GM19372 (cell line): ENCODE results near the gene RNF13.
"Not testable (repeated sequence)": the region's sequence is repeated elsewhere in the genome, so short reads cannot be mapped to it uniquely, and the experiment has no call there.

Experiments used
- ATAC-seq: cut with Tn5 transposase; IDR thresholded peaks from one replicate; pipeline ENCODE4 v1.9.1; 2021; ENCODE audit warnings: mild to moderate bottlenecking, low read depth, moderate library complexity; ENCODE audit not compliant: unreplicated experiment

Gene RNF13

DNA sequence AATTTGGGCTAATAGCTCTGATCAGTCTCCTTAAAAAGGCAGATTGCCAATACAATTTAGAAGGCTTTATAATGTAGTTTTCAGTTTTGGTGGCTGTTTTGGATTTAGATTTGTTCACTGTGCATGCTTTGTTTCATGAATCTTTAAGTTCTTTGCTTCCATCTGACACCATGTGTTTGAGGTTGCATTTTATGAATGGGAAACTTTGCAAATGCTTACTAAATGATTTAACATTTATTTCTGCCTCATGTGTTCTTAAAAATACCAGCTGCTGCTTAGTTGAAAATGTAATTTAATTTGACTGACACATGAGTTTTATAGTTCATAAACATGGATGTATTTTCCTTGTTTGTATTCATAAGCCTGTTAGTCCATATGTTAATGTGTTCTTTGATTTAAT, 78.6 kb downstream of the RNF13 start:
- no peak for ATAC-seq

DNA sequence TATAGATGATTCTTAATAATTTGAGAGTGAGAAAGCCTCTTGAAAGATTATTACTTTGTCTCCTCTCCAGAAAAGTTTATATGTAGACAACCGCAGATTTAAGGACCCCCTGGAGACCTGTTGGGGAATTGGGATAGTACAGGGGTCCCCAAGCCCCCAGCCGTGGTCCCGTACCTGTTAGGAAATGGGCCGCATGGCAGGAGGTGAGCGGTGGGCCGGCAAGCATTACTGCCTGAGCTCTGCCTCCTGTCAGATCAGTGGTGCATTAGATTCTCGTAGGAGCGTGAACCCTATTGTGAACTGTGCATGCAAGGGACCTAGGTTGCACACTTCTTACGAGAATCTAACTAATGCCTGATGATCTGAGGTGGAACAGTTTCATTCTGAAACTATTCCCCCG, 79.4 kb downstream of the RNF13 start:
- ATAC-seq: no peak

DNA sequence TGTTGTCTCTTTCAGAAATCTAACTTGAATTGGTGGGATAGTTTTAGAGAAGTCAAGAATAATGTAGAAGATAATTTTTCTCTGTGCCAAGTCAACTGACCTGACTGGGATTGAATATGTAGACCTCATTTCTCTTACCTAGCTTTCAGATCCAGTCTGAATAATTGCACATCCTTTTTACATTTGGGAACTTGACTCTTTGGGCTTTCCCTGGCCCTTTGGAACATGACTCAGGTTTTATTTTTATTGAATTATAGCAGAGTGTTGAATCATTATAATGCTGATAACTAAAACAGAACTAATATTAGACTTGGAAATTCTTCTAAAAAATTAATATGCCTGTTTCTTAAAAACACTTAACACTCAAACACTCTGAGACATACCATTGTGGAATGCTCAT, 81.2 kb downstream of the RNF13 start:
- ATAC-seq: no peak

DNA sequence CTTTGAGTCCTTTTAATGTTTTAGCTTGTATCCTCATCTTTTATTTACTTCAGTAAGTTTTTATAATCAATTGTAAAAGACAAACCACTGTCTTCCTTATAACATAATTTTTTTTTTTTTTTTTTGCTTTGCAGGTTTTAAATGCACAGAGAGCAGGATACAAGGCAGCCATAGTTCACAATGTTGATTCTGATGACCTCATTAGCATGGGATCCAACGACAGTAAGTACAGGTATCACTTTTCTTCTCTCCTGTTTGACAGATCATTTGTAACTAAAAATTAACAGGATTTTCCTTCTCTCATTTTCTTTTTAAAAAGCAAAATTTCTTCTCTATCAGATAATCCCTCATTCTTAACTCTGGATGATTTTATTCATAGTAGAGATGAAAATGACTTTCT, 82.3 kb downstream of the RNF13 start:
- no peak for ATAC-seq

DNA sequence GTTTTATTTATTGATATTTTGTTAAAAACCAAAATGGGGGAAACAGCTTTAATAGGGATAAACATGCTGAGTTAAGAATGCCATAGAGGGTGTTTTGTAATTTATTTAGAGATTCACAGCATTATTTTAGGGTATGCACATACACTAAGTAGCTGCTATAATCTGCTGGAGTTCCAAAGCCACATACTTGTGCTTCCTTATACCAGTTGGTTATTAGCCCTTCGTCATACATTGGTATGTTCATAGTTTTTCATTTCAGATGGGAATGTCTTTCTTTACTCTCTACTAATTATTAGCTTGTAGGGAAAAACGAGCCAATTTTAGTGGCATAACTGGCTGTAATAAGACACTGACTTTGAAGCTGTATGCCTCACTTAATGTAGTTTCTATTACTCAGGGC, 82.8 kb downstream of the RNF13 start:
- no peak for ATAC-seq

DNA sequence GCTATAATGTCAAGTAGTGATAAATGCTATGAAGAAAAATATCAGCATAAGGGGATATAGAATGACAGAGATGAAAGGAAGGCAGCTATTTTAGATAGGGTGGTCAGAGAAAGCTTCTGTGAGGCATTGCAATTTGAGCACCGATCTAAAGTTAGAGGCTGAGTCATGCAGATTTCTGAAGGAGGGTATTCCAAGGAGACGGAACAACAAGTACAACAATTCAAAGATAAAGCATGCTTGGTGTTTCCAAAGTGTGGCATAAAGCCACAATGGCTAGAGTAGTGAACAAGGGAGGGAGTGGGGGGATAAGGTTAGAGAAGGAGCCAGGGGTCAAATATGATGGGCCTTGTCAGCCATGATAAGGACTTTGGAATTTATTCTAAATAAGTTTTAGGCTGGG, 85.8 kb downstream of the RNF13 start:
- no peak for ATAC-seq

DNA sequence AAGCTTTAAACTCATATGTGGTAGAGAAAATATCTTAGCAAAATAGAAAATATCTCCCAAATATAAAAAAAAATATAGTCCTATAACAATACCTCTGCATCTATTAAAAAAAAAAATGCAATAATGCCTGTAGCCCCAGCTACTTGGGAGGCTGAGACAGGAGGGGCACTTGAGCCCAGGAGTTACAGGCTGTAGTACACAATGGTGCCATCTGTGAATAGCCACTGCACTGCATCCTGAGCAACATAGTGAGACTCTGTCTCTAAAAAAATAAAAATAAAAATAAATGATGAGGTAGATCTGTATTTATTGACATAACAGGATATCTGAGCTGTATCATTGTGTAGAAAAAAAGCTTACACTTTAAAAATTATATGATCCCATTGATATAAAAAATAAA, 87.3 kb downstream of the RNF13 start:
- ATAC-seq: no peak

DNA sequence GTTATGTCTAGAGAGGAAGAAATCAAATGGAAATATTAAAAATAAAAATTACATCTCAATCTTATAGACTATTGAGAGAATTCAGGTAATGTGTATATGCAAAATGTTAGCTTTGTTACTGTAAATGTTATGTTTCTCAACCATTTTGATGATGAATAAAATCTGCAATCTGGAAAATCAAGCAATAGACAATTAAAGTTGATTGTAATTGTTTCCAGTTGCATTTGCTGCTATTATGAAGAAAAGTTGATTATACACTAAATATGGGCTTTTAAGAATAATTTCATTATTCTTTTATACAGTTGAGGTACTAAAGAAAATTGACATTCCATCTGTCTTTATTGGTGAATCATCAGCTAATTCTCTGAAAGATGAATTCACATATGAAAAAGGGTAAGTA, 88.8 kb downstream of the RNF13 start:
- no peak for ATAC-seq

DNA sequence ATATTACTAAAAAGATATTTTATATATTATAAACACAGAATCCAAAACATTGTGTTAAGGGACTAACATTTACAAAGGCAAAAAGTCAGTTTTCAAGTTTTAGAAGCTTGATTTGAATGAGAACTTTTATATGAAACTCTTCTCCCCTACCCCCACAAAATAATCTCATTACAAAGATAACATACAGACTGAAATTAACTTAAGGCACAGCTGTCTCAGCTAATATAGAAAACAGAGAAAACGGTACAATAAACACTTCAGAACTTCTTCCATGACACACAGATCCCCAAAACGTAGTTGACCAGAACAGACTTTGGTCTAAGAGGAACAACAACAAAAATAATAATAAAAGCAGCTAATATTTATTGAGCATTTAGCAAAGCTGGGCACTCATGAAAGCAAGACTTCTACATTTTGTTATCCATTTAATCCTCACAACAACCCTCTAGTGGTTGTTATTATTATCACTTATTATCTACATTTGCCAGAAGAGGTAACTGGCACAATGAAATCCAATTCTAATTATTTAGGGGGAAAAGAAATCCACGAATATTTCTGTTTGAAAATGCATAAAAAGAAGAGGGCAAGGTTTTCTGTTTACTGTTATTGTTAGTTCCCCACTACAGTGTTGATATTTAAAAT, 89.6 kb downstream of the RNF13 start:
- no peak for ATAC-seq

DNA sequence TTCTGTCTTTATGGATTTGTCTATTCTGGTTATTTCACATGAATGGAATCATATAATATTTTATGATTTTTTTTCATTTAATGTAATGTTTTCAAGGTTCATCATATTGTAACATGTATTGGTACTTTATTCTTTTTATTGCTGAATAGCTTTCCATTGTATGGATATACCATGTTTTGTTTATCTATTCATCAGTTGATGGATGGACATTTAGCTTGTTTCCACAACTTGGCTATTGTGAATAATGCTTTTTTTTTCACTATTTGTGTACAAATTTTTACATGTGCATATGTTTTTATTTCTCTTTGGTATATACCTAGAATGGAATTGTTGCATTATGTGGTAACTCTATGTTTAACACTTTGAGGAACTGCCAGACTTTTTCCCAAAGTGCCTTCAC, 93.0 kb downstream of the RNF13 start:
- ATAC-seq: no peak

DNA sequence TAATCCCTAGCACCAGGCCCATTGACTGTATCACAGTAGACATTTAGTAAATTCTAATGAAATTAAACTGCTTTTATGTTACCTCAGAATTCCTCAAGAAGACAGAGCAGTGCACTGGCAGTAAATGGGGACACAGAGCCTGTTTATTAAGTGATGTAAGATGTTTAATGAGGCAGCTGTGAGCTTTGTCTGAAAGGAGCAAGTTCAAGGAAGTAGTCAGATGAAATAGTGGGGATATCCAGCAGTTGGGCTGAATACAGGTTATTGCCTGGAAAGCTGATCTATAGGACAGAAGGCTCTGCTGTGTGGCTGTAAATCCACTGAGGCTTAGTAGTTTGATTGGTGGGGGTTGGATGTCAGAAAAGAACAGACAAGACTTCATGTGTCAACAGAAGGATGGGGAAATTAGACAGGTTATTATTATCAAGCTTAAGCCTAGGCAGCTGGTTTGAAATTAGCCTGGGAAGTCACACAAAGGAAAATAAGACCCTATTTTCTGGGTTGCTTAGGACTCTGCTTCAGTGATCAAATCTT, 95.5 kb downstream of the RNF13 start:
- ATAC-seq: no peak

DNA sequence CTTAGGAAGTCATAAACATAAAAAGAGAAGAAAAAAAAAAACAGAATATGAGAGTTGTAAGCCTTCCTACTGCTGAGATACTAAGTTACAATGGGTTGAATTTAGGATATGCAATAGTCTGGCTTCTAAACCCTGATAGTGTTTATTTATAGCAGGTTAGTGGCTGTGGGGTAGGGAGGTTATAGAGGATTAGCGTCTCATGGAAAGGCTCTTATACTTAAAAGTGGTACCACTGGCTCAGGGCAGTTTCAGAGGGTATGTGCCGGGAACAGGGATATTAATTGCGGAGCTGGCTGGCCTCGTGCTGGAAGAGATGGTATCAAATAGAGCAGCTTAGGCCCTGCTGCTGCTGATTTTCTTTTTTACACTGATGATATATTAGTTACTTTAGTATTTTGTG, 96.9 kb downstream of the RNF13 start:
- ATAC-seq: no peak

DNA sequence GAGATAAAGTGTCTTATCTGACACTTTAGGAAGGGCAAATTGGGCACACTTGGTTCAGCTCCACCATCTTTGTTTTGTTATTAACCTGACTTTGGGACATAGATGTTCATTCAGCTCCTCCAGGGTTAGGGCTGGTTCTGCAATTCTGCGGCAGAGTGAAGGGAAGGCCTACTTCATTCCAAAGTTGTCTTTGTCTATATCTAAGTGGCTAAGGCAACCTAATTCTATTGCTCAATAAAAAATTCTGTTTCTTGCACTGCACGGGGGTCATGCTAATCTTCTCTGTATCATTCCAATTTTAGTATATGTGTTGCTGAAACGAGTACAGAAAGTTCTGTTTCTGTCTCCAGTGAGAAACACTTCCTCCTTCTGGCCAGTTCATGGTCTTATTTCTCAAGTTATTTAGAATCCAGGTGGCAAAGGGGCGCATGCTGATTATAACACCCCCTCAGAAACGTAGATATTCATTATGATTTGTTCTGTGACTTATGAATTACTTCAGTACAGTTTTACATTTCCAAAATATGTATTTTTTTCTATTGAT, 104.2 kb downstream of the RNF13 start:
- ATAC-seq: no peak

DNA sequence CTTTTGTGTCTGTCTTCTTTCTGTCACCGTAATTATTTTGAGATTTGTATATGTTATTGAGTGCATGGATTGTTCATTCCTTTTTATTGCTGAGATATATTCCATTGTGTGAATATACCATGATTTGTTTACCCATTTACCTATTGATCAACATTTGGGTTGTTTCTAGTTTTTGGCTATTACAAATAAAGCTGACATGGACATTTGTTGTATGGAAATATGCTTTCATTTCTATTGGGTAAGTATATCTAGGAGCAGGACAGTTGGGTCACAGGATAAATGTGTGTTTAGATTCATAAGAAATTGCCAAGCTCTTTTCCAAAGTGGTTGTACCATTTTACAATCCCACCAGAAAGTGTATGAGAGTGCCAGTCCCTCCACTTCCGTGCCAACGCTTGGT, 106.5 kb downstream of the RNF13 start:
- no peak for ATAC-seq

DNA sequence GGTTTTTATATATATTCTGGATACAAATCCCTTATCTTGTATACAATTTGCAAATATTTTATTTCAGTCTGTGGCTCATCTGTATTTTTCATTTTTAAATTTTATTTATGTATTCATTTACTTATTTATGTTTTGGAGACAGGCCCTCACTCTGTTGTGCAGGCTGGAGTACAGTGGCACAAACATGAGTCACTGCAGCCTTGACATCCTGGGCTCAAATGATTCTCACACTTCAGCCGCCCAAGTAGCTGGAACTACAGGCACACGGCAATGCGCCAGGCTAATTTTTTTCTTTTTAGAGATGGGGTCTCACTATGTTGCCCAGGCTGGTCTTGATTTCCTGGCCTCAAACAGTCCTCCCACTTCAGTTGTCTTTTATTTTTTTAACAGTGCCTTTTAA, 107.1 kb downstream of the RNF13 start:
- no peak for ATAC-seq

DNA sequence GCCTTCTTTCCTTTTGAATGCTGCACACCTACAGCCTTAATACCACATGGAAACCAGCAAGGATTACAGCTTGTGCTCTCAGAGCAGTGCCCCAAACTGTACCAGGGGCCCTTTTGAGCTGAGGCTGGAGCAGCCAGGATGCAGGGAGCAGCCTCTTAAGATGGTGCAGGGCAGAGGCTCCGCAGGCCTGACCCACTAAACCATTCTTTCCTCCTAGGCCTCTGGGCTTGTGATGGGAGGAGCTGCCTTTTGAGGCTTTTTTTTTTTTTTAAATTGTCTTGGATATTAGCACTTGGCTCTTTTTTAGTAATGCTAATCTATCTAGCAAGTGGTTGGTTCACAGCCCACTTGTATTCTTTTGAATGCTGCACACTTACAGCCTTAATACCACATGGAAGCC, 120.0 kb downstream of the RNF13 start:
- ATAC-seq: no peak

DNA sequence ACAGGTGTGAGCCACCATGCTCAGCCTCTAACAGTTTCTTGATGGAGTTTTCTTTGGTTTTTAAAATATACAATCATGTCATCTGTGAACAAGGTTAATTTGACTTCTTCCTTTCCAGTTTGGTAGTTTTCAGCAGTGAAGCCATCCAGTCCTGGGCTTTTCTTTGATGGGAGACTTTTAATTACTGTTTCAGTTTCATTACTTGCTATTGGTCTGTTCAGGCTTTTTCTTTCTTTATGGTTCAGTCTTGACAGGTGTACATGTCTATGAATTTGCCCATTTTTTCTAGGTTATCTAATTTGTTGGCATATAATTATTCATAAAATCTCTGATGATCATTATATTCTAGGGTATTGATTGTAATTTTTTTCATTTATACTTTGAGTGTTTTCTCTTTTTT, 120.8 kb downstream of the RNF13 start:
- no peak for ATAC-seq

DNA sequence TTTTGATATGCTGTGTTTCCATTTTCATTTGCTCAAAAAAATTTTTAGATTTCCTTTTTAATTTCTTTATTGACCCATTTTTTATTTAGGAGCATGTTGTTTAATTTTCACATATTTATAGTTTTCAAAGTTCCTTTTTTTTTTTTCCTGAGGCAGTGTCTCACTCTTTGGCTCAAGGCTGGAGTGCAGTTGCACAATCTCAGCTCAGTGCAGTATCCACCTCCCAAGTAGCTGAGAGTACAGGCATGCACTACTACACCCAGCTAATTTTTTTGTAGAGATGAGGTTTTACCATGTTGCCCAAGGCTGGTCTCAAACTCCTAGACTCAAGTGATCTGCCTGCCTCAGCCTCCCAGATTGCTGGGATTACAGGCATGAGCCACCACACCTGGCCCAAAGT, 121.5 kb downstream of the RNF13 start:
- ATAC-seq: no peak

DNA sequence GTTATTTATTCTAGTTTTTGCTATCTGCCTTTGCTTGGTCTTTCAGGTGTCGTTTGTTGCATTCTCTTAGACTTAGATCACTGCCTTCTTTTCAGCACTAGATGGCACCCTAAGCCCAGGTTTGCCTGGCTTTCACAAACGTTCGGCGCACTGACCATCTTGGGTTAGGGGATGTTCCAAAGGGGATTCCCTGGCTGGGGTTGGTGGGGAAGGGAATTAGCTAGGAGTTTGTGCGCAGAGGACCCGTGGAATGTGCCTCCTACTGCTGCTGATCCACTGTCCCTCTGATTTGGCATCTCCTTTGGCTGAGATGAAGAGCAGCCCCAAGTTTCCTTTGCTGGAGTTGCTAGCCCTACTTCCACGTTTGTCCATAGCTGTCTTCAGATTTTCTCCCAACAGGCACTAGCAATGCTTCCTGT, 123.8 kb downstream of the RNF13 start:
- ATAC-seq: peak; percentile 73

DNA sequence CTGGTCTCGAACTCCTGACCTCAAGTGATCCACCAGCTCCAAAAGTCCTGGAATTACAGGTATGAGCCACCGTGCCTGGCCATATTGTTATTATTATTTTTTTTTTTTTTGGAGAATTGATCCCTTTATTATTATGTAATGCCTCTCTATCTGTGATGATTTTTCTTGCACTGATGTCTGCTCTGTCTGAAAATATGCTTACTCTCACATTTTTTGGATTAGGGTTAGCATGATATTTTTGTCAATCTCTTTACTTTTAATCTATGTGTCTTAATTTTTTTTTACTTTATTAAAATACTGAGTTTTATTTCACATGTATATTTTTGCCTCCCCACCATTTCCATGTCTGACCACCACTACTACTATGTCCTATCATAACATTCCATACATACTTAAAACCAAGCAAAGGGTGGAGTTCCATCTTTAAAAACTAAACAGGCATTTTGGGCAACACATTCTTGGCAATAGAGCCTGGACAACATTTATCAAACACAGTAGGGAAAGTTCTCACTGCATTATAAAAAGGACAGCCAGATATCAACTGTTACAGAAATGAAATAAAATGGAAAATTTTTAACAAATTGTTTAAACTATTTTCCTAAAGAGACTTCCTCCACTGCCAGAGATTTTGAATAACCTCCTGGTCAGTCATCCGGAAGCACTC, 125.5 kb downstream of the RNF13 start:
- ATAC-seq: not testable (repeated sequence)

DNA sequence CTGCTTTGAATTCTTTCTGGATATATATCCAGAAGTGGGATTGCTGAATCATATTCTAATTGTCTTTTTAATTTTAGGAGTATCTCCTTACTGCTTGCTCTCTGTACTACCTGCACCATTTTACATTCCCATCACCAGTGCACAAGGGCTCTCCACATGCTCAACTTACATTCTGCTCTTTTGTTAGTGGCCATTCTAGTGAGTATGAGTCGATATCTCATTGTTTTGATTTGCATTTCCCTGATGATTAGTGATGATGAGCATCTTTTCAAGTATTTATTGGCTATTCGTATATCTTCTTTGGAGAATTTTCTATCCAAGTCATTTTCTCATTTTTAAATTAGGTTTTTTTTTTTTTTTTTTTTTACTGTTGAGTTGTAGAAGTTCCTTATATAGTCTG, 128.2 kb downstream of the RNF13 start:
- ATAC-seq: no peak

DNA sequence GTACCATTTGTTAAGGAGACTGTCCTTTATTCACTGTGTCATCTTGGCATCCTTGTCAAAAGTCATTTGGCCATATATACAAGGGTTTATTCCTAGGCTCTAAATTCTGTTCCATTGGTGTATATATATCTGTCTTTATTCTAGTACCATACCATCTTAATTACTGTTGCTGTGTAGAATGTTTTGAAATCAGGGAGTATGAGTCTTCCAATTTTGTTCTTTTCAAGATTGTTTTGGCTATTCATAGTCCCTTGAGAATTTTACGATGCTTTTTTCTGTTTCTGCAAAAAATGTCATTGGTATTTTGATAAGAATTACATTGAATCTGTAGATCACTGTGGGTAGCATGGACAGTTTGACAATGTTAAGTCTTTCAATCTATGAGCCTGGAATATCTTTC, 128.9 kb downstream of the RNF13 start:
- no peak for ATAC-seq
